HepG2 (cell line): ENCODE measurements around the gene NRL. TPM values are rescaled to one million over a fixed set of nuclear protein-coding genes. Genes with fewer than 3 reads are reported as not detected.
A peak's percentile ranks its signal among the peaks of the same experiment; 100 is the strongest.

Experiments used
- AGO2 ChIP-seq: fragments of 200-400 bp; formaldehyde crosslinking; optimal IDR thresholded peaks from 2 replicates; pipeline ENCODE3; 2017; ENCODE audit warnings: mild to moderate bottlenecking, low read depth, low read length, moderate library complexity
- HMG20A ChIP-seq: IDR thresholded peaks from 2 replicates; pipeline ENCODE4 v1.6.1; 2016; ENCODE audit warnings: borderline replicate concordance
- KDM6A ChIP-seq: IDR thresholded peaks from 2 replicates; pipeline ENCODE4 v1.6.1; 2016; ENCODE audit warnings: low read depth
- NCOR1 ChIP-seq: fragments of 200-600 bp; sonication (generic); IDR thresholded peaks from 2 replicates; pipeline ENCODE4 v1.7.0; 2017; ENCODE audit warnings: antibody characterized with exemption, low read length, borderline replicate concordance
- POLR2AphosphoS5 ChIP-seq: IDR thresholded peaks from 2 replicates; pipeline ENCODE4 v1.6.1; 2012; ENCODE audit warnings: low read depth, low read length
- RBM22 ChIP-seq: fragments of 200-400 bp; formaldehyde crosslinking; optimal IDR thresholded peaks from 2 replicates; pipeline ENCODE3; 2017; ENCODE audit warnings: mild to moderate bottlenecking, low read length, moderate library complexity
- RELA ChIP-seq: sonication (generic); formaldehyde crosslinking; IDR thresholded peaks from 2 replicates; pipeline ENCODE4 v1.4.0; 2020; ENCODE audit warnings: missing genetic modification reagents
- SP1 ChIP-seq, 2 experiments: fragments of 450-650 bp in 1 of 2; sonication (generic) in 1 of 2; formaldehyde crosslinking in 1 of 2; IDR thresholded peaks; 2 replicates each; pipeline versions ENCODE4 v1.4.0 to v1.6.1; 2016 to 2020; ENCODE audit warnings: missing genetic modification reagents in 1 of 2
- TCF12 ChIP-seq, 2 experiments: fragments of 450-650 bp in 1 of 2; sonication (generic) in 1 of 2; formaldehyde crosslinking in 1 of 2; IDR thresholded peaks; 2 replicates each; pipeline versions ENCODE4 v1.6.1 to v1.8.0; 2017 to 2022; ENCODE audit warnings: antibody characterized with exemption in 1 of 2, mild to moderate bottlenecking in 1 of 2, missing genetic modification reagents in 1 of 2, moderate library complexity in 1 of 2
- YEATS2 ChIP-seq: sonication (generic); formaldehyde crosslinking; IDR thresholded peaks from 2 replicates; pipeline ENCODE4 v1.4.0; 2020; ENCODE audit warnings: missing genetic modification reagents, borderline replicate concordance
- YEATS4 ChIP-seq: sonication (generic); formaldehyde crosslinking; IDR thresholded peaks from 2 replicates; pipeline ENCODE4 v1.4.0; 2020; ENCODE audit warnings: missing genetic modification reagents, borderline replicate concordance
- ZNF530 ChIP-seq: sonication (generic); formaldehyde crosslinking; IDR thresholded peaks from 2 replicates; pipeline ENCODE4 v1.5.0; 2020; ENCODE audit warnings: low read depth, mild to moderate bottlenecking, missing genetic modification reagents
- ZNF549 ChIP-seq: sonication (generic); formaldehyde crosslinking; IDR thresholded peaks from 2 replicates; pipeline ENCODE4 v1.5.0; 2020; ENCODE audit warnings: missing genetic modification reagents
- ZNF562 ChIP-seq: sonication (generic); formaldehyde crosslinking; IDR thresholded peaks from 2 replicates; pipeline ENCODE4 v1.8.0; 2022; ENCODE audit warnings: missing genetic modification reagents, borderline replicate concordance
- ZSCAN30 ChIP-seq: sonication (generic); formaldehyde crosslinking; IDR thresholded peaks from 2 replicates; pipeline ENCODE4 v1.5.0; 2020; ENCODE audit warnings: mild to moderate bottlenecking, missing genetic modification reagents
- polyA plus RNA-seq, 8 experiments: library from polyadenylated mRNA; depleted of rRNA in 3 of 8; stranded (reverse) in 7 of 8; unstranded in 1 of 8; fragments of >200 nt; fragmentation: Illumina TruSeq in 4 of 8; extraction: Trizol in 4 of 8; gene quantifications; 2 replicates each; pipeline versions ENCODE4 v1.2.1 to v1.2.3, GENCODE V29; 2011 to 2016; ENCODE audit warnings: low read depth in 4 of 8, missing spikeins in 1 of 8, mixed read lengths in 1 of 8; ENCODE audit not compliant: insufficient read depth in 1 of 8
- total RNA-seq, 5 experiments: library from RNA; depleted of rRNA; stranded (reverse); fragments of >200 nt; fragmentation: Illumina TruSeq; extraction: Trizol; gene quantifications; 2 replicates each; pipeline ENCODE4 v1.2.3, GENCODE V29; 2016; ENCODE audit warnings: low read depth in 1 of 5
- TF ChIP-seq, protein P1 (sequence below): IDR thresholded peaks from 2 replicates; pipeline ENCODE4 v1.6.1; 2012; ENCODE audit warnings: low read length, improper control_type of control experiment
- TF ChIP-seq, protein P2 (sequence below): IDR thresholded peaks from 2 replicates; pipeline ENCODE4 v1.6.1; 2012; ENCODE audit warnings: inconsistent platforms
- TF ChIP-seq, protein P3 (sequence below): sonication (generic); formaldehyde crosslinking; IDR thresholded peaks from 2 replicates; pipeline ENCODE4 v1.5.0; 2020; ENCODE audit warnings: missing genetic modification reagents, mild to moderate bottlenecking, borderline replicate concordance
- TF ChIP-seq, protein P4 (sequence below): sonication (generic); formaldehyde crosslinking; IDR thresholded peaks from 2 replicates; pipeline ENCODE4 v1.4.0; 2020; ENCODE audit warnings: low read depth, missing genetic modification reagents

Gene NRL
- total and polyA plus RNA-seq, 2 of the 13 experiments (the other 11 are each of a cell fraction or from before 2014, with no cell fraction given): 2.5 to 4.7 TPM

DNA sequence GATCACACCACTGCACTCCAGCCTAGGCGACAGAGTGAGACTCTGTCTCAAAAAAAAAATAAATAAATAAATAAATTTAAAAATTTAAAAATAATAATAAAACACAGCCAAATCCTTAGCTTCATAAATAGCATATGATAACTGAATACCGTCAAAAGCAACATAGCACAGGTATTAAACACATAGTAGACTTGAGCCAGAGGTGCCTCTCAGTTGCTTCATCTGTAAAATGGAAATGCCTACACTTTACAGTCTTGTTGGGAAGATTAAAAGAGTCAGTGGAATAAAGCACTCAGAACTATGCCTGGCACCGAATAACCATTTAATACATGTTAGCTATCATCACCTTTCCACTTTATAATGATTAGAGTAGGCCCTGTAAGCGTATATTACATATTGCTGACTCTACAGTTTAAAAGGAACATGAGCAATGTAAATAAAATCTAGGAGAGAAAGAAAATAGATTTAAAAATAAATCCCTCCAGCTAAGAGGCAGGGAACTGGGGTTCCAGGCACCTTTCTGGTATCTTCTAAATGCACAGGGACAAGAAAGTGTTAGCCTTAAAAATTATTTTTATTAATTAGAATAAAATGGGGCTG is 8.0 kb downstream of the NRL start (continued):
- TF ChIP-seq, protein P1, sequence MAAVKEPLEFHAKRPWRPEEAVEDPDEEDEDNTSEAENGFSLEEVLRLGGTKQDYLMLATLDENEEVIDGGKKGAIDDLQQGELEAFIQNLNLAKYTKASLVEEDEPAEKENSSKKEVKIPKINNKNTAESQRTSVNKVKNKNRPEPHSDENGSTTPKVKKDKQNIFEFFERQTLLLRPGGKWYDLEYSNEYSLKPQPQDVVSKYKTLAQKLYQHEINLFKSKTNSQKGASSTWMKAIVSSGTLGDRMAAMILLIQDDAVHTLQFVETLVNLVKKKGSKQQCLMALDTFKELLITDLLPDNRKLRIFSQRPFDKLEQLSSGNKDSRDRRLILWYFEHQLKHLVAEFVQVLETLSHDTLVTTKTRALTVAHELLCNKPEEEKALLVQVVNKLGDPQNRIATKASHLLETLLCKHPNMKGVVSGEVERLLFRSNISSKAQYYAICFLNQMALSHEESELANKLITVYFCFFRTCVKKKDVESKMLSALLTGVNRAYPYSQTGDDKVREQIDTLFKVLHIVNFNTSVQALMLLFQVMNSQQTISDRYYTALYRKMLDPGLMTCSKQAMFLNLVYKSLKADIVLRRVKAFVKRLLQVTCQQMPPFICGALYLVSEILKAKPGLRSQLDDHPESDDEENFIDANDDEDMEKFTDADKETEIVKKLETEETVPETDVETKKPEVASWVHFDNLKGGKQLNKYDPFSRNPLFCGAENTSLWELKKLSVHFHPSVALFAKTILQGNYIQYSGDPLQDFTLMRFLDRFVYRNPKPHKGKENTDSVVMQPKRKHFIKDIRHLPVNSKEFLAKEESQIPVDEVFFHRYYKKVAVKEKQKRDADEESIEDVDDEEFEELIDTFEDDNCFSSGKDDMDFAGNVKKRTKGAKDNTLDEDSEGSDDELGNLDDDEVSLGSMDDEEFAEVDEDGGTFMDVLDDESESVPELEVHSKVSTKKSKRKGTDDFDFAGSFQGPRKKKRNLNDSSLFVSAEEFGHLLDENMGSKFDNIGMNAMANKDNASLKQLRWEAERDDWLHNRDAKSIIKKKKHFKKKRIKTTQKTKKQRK: no peak
- TF ChIP-seq POLR2AphosphoS5: peak; percentile 20; the same call in 1 of the 2 replicates
- TF ChIP-seq, protein P2, sequence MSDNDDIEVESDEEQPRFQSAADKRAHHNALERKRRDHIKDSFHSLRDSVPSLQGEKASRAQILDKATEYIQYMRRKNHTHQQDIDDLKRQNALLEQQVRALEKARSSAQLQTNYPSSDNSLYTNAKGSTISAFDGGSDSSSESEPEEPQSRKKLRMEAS: no peak
- TF ChIP-seq RBM22: peak; percentile 43
- peak; percentile 42 for TF ChIP-seq AGO2
- 0 out of 2 replicates have a peak, but pooled peaks have one; percentile 56 for TF ChIP-seq ZSCAN30 (CRISPR knock-in tag)
- TF ChIP-seq NCOR1: 0 out of 2 replicates have a peak, but pooled peaks have one; percentile 2
- no peak for TF ChIP-seq YEATS2 (CRISPR knock-in tag)
- no peak for TF ChIP-seq ZNF549 (CRISPR knock-in tag)
- TF ChIP-seq, protein P3, sequence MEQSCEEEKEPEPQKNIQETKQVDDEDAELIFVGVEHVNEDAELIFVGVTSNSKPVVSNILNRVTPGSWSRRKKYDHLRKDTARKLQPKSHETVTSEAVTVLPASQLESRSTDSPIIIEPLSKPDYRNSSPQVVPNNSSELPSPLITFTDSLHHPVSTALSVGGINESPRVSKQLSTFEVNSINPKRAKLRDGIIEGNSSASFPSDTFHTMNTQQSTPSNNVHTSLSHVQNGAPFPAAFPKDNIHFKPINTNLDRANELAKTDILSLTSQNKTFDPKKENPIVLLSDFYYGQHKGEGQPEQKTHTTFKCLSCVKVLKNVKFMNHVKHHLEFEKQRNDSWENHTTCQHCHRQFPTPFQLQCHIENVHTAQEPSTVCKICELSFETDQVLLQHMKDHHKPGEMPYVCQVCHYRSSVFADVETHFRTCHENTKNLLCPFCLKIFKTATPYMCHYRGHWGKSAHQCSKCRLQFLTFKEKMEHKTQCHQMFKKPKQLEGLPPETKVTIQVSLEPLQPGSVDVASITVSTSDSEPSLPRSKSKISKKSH: no peak
- TF ChIP-seq, protein P4, sequence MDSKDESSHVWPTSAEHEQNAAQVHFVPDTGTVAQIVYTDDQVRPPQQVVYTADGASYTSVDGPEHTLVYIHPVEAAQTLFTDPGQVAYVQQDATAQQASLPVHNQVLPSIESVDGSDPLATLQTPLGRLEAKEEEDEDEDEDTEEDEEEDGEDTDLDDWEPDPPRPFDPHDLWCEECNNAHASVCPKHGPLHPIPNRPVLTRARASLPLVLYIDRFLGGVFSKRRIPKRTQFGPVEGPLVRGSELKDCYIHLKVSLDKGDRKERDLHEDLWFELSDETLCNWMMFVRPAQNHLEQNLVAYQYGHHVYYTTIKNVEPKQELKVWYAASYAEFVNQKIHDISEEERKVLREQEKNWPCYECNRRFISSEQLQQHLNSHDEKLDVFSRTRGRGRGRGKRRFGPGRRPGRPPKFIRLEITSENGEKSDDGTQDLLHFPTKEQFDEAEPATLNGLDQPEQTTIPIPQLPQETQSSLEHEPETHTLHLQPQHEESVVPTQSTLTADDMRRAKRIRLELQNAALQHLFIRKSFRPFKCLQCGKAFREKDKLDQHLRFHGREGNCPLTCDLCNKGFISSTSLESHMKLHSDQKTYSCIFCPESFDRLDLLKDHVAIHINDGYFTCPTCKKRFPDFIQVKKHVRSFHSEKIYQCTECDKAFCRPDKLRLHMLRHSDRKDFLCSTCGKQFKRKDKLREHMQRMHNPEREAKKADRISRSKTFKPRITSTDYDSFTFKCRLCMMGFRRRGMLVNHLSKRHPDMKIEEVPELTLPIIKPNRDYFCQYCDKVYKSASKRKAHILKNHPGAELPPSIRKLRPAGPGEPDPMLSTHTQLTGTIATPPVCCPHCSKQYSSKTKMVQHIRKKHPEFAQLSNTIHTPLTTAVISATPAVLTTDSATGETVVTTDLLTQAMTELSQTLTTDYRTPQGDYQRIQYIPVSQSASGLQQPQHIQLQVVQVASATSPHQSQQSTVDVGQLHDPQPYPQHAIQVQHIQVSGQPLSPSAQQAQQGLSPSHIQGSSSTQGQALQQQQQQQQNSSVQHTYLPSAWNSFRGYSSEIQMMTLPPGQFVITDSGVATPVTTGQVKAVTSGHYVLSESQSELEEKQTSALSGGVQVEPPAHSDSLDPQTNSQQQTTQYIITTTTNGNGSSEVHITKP: no peak
- TF ChIP-seq ZNF562 (CRISPR knock-in tag): no peak
- TF ChIP-seq SP1 (IDR thresholded peaks at IDR 0.05): no peak
- no peak for TF ChIP-seq SP1 (CRISPR knock-in tag; IDR thresholded peaks at IDR 0.05)
- no peak for TF ChIP-seq ZNF530 (CRISPR knock-in tag)
- no peak for TF ChIP-seq KDM6A (CRISPR knock-in tag)
- no peak; the same call in 1 of the 2 replicates for TF ChIP-seq TCF12 (IDR thresholded peaks at IDR 0.05)
- TF ChIP-seq TCF12 (CRISPR knock-in tag; IDR thresholded peaks at IDR 0.05): 0 out of 2 replicates have a peak, but pooled peaks have one; percentile 12
- no peak for TF ChIP-seq HMG20A (CRISPR knock-in tag)
- no peak for TF ChIP-seq YEATS4 (CRISPR knock-in tag)
- 0 out of 2 replicates have a peak, but pooled peaks have one; percentile 4 for TF ChIP-seq RELA
